ENCODE results near the gene RNF25.

Gene RNF25

GRCh38 chr2:218626369-218626768 is 45.4 kb downstream of the RNF25 start:
- Histone ChIP-seq H3K36me3 (ENCODE audit: control insufficient read depth, insufficient read depth, low read length) (no peaks in the 10 kb centered on the region), H3K9me3 (ENCODE audit: control insufficient read depth, low read length) (no peaks in the 10 kb centered on the region), H3K27ac (ENCODE audit: low read depth, low read length, severe bottlenecking) (no peak overlapping the region), H3K4me1 (ENCODE audit: control insufficient read depth, insufficient read depth, low read length, poor library complexity, severe bottlenecking) (peaks cover 7% of the 10 kb centered on the region), H3K4me3 (ENCODE audit: extremely low read depth, insufficient read depth, low read length, poor library complexity, severe bottlenecking) (no peak overlapping the region)
- 80 to 85% methylated on average over 2 to 4 of the region's 4 CpGs for WGBS, 2 experiments (ENCODE audit: insufficient coverage in 2 of 2)

DNA sequence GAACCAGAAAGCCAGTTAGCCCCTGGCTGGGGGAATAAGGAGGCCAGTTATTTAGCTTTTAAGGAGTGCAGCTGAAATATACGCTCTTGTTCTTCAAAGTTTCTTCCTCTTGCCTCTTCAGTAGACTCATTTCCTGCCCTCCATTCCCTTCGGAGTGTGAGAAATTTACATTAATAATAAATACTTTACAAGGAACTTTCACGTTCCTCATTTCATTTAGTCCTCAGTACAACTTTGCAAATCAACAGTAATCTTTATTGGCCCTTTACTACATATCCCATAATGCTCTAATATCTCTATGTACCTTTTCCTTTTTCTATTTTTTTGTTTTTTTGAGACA is 48.5 kb downstream of the RNF25 start:
- Histone ChIP-seq H3K4me3 (ENCODE audit: extremely low read depth, insufficient read depth, low read length, poor library complexity, severe bottlenecking) (no peak overlapping the region), H3K27ac (ENCODE audit: low read depth, low read length, severe bottlenecking) (peak overlapping the region; percentile 53), H3K9me3 (ENCODE audit: control insufficient read depth, low read length) (no peaks in the 10 kb centered on the region), H3K36me3 (ENCODE audit: control insufficient read depth, insufficient read depth, low read length) (no peaks in the 10 kb centered on the region), H3K4me1 (ENCODE audit: control insufficient read depth, insufficient read depth, low read length, poor library complexity, severe bottlenecking) (peaks cover 7% of the 10 kb centered on the region)
- WGBS, 2 experiments (ENCODE audit: insufficient coverage in 2 of 2) = 93% methylated on average over 3 of the region's 3 CpGs; no CpG with 5 or more reads in 1 of the 2 experiments

- 92% methylated on average over 6 to 7 of the region's 7 CpGs for WGBS, 2 experiments (ENCODE audit: insufficient coverage in 2 of 2)
- Histone ChIP-seq H3K4me3 (ENCODE audit: extremely low read depth, insufficient read depth, low read length, poor library complexity, severe bottlenecking) (no peak overlapping the region), H3K36me3 (ENCODE audit: control insufficient read depth, insufficient read depth, low read length) (no peaks in the 10 kb centered on the region), H3K4me1 (ENCODE audit: control insufficient read depth, insufficient read depth, low read length, poor library complexity, severe bottlenecking) (peaks cover 7% of the 10 kb centered on the region), H3K27ac (ENCODE audit: low read depth, low read length, severe bottlenecking) (peak overlapping the region; percentile 53), H3K9me3 (ENCODE audit: control insufficient read depth, low read length) (no peaks in the 10 kb centered on the region)
Observed at GRCh38 chr2:218622606-218623365, 49.0 kb downstream of the RNF25 start.

GRCh38 chr2:218621007-218621406 is 50.8 kb downstream of the RNF25 start:
- H3K4me1 ChIP-seq (ENCODE audit: control insufficient read depth, insufficient read depth, low read length, poor library complexity, severe bottlenecking) = peaks cover 7% of the 10 kb centered on the region
- WGBS, 2 experiments (ENCODE audit: insufficient coverage in 2 of 2) = 40 to 62% methylated on average over 2 to 3 of the region's 7 CpGs

GRCh38 chr2:218618102-218618860 is 53.5 kb downstream of the RNF25 start:
- 91 to 93% methylated on average over 8 to 9 of the region's 9 CpGs for WGBS, 2 experiments (ENCODE audit: insufficient coverage in 2 of 2)
- Histone ChIP-seq H3K4me3 (ENCODE audit: extremely low read depth, insufficient read depth, low read length, poor library complexity, severe bottlenecking) (no peak overlapping the region), H3K9me3 (ENCODE audit: control insufficient read depth, low read length) (no peaks in the 10 kb centered on the region), H3K36me3 (ENCODE audit: control insufficient read depth, insufficient read depth, low read length) (no peaks in the 10 kb centered on the region), H3K27ac (ENCODE audit: low read depth, low read length, severe bottlenecking) (no peak overlapping the region), H3K4me1 (ENCODE audit: control insufficient read depth, insufficient read depth, low read length, poor library complexity, severe bottlenecking) (peaks cover 6% of the 10 kb centered on the region)

More at GRCh38 chr2:218621007-218621406, 50.8 kb downstream of the RNF25 start:
- H3K27ac ChIP-seq (ENCODE audit: low read depth, low read length, severe bottlenecking) = no peak overlapping the region
- H3K9me3 ChIP-seq (ENCODE audit: control insufficient read depth, low read length) = no peaks in the 10 kb centered on the region
- no peaks in the 10 kb centered on the region for H3K36me3 ChIP-seq (ENCODE audit: control insufficient read depth, insufficient read depth, low read length)
- H3K4me3 ChIP-seq (ENCODE audit: extremely low read depth, insufficient read depth, low read length, poor library complexity, severe bottlenecking) = no peak overlapping the region

- Histone ChIP-seq H3K4me3 (ENCODE audit: extremely low read depth, insufficient read depth, low read length, poor library complexity, severe bottlenecking) (no peak overlapping the region), H3K9me3 (ENCODE audit: control insufficient read depth, low read length) (no peaks in the 10 kb centered on the region), H3K36me3 (ENCODE audit: control insufficient read depth, insufficient read depth, low read length) (no peaks in the 10 kb centered on the region), H3K4me1 (ENCODE audit: control insufficient read depth, insufficient read depth, low read length, poor library complexity, severe bottlenecking) (no peaks in the 10 kb centered on the region), H3K27ac (ENCODE audit: low read depth, low read length, severe bottlenecking) (no peak overlapping the region)
- 91 to 93% methylated on average over 6 of the region's 6 CpGs for WGBS, 2 experiments (ENCODE audit: insufficient coverage in 2 of 2)
Observed at GRCh38 chr2:218615868-218616315, 55.9 kb downstream of the RNF25 start.
